Central memory CD8-positive, alpha-beta T cell (primary cell): ENCODE data around the gene NUP188.
"Not testable (repeated sequence)": the region's sequence is repeated elsewhere in the genome, so short reads cannot be mapped to it uniquely, and the experiment has no call there.

Source experiments
- ATAC-seq: fragments of 150-1000 bp; cut with Tn5 transposase; replicated peaks from 2 replicates; pipeline ENCODE4 v1.10.0; 2022; ENCODE audit warnings: mild to moderate bottlenecking, moderate FRiP score, moderate number of reproducible peaks; ENCODE audit not compliant: poor library complexity, severe bottlenecking; ENCODE audit errors: extremely low read depth
- DNase-seq, 2 donors: peaks; one replicate each; pipeline ENCODE4 v3.0.0; 2021; ENCODE audit warnings: low spot score in 2 of 2
- H3K27ac Mint-ChIP-seq: one replicate; pipeline ENCODE4 v1.8.0; 2022; ENCODE audit warnings: low read depth, mild to moderate bottlenecking, moderate library complexity, mixed read lengths
- H3K27me3 Mint-ChIP-seq: one replicate; pipeline ENCODE4 v1.8.0; 2022; ENCODE audit warnings: mixed read lengths
- H3K36me3 Mint-ChIP-seq: one replicate; pipeline ENCODE4 v1.8.0; 2022; ENCODE audit warnings: mild to moderate bottlenecking, moderate library complexity, mixed read lengths; ENCODE audit not compliant: insufficient read depth
- H3K4me1 Mint-ChIP-seq: one replicate; pipeline ENCODE4 v1.8.0; 2022; ENCODE audit warnings: mixed read lengths
- H3K4me3 Mint-ChIP-seq: one replicate; pipeline ENCODE4 v1.8.0; 2022; ENCODE audit warnings: mild to moderate bottlenecking, moderate library complexity, mixed read lengths
- H3K9me3 Mint-ChIP-seq: one replicate; pipeline ENCODE4 v1.8.0; 2022; ENCODE audit warnings: mixed read lengths

Gene NUP188

GRCh38 chr9:128987805-128988204 is 40.3 kb downstream of the NUP188 start:
- Mint-ChIP-seq H3K27me3 (no peaks in the 10 kb centered on the region), H3K9me3 (no peaks in the 10 kb centered on the region), H3K36me3 (peaks cover 58% of the 10 kb centered on the region), H3K27ac (no peak overlapping the region), H3K4me3 (no peak overlapping the region), H3K4me1 (no peaks in the 10 kb centered on the region)
- ATAC-seq (no peak), DNase-seq (no peak)

GRCh38 chr9:128992995-128993394 is 45.5 kb downstream of the NUP188 start:
- DNase-seq (no peak), ATAC-seq (no peak)
- Mint-ChIP-seq H3K4me3 (no peak overlapping the region), H3K27me3 (no peaks in the 10 kb centered on the region), H3K36me3 (peaks cover 69% of the 10 kb centered on the region), H3K9me3 (no peaks in the 10 kb centered on the region), H3K4me1 (no peaks in the 10 kb centered on the region), H3K27ac (no peak overlapping the region)

- H3K27me3 Mint-ChIP-seq = no peaks in the 10 kb centered on the region
Measured at GRCh38 chr9:128995791-128996190, 48.3 kb downstream of the NUP188 start.

GRCh38 chr9:128998462-128998861 is 51.0 kb downstream of the NUP188 start:
- peaks cover 71% of the 10 kb centered on the region for H3K36me3 Mint-ChIP-seq
- H3K4me1 Mint-ChIP-seq = no peaks in the 10 kb centered on the region
- no peak overlapping the region for H3K27ac Mint-ChIP-seq
- ATAC-seq (no peak), DNase-seq (no peak)
- no peaks in the 10 kb centered on the region for H3K27me3 Mint-ChIP-seq
- H3K9me3 Mint-ChIP-seq = no peaks in the 10 kb centered on the region
- no peak overlapping the region for H3K4me3 Mint-ChIP-seq

More at GRCh38 chr9:128995791-128996190, 48.3 kb downstream of the NUP188 start:
- no peak overlapping the region for H3K4me3 Mint-ChIP-seq
- ATAC-seq (no peak), DNase-seq (no peak)
- H3K9me3 Mint-ChIP-seq = no peaks in the 10 kb centered on the region
- H3K36me3 Mint-ChIP-seq = peaks cover 70% of the 10 kb centered on the region
- H3K4me1 Mint-ChIP-seq = no peaks in the 10 kb centered on the region
- no peak overlapping the region for H3K27ac Mint-ChIP-seq

- no peaks in the 10 kb centered on the region for H3K27me3 Mint-ChIP-seq
- no peak overlapping the region for H3K4me3 Mint-ChIP-seq
- no peaks in the 10 kb centered on the region for H3K4me1 Mint-ChIP-seq
- ATAC-seq = no peak
- no peak overlapping the region for H3K27ac Mint-ChIP-seq
- H3K9me3 Mint-ChIP-seq = no peaks in the 10 kb centered on the region
- H3K36me3 Mint-ChIP-seq = peaks cover 68% of the 10 kb centered on the region
- no peak for DNase-seq
Measured at GRCh38 chr9:128999581-129000206, 52.2 kb downstream of the NUP188 start.

- ATAC-seq (no peak), DNase-seq (no peak)
- Mint-ChIP-seq H3K27me3 (no peaks in the 10 kb centered on the region), H3K4me3 (no peak overlapping the region), H3K9me3 (no peaks in the 10 kb centered on the region), H3K4me1 (no peaks in the 10 kb centered on the region), H3K27ac (no peak overlapping the region), H3K36me3 (peaks cover 54% of the 10 kb centered on the region)
Measured at GRCh38 chr9:129001504-129002325, 54.2 kb downstream of the NUP188 start.

- Mint-ChIP-seq H3K36me3 (peaks cover 42% of the 10 kb centered on the region), H3K27ac (no peak overlapping the region), H3K4me3 (no peak overlapping the region), H3K27me3 (no peaks in the 10 kb centered on the region), H3K9me3 (no peaks in the 10 kb centered on the region), H3K4me1 (no peaks in the 10 kb centered on the region)
- no peak for ATAC-seq
- no peak for DNase-seq
Measured at GRCh38 chr9:129002992-129003391, 55.5 kb downstream of the NUP188 start.

GRCh38 chr9:129004173-129004572 is 56.7 kb downstream of the NUP188 start:
- not testable (repeated sequence) for H3K27ac Mint-ChIP-seq, H3K4me1 Mint-ChIP-seq, ATAC-seq, DNase-seq, H3K9me3 Mint-ChIP-seq, H3K4me3 Mint-ChIP-seq, H3K27me3 Mint-ChIP-seq
- peaks cover 36% of the 10 kb centered on the region for H3K36me3 Mint-ChIP-seq

- no peaks in the 10 kb centered on the region for H3K27me3 Mint-ChIP-seq
- H3K9me3 Mint-ChIP-seq = no peaks in the 10 kb centered on the region
- H3K36me3 Mint-ChIP-seq = peaks cover 29% of the 10 kb centered on the region
- ATAC-seq (no peak), DNase-seq (no peak)
- no peak overlapping the region for H3K4me3 Mint-ChIP-seq
- no peak overlapping the region for H3K27ac Mint-ChIP-seq
- H3K4me1 Mint-ChIP-seq = no peaks in the 10 kb centered on the region
Measured at GRCh38 chr9:129005336-129005997, 58.0 kb downstream of the NUP188 start.

GRCh38 chr9:129006328-129007034 is 59.0 kb downstream of the NUP188 start:
- Mint-ChIP-seq H3K4me1 (no peaks in the 10 kb centered on the region), H3K36me3 (peaks cover 22% of the 10 kb centered on the region), H3K27ac (peak overlapping the region; percentile 14), H3K9me3 (no peaks in the 10 kb centered on the region), H3K4me3 (no peak overlapping the region), H3K27me3 (no peaks in the 10 kb centered on the region)
- DNase-seq (no peak), ATAC-seq (peak; percentile 64)

GRCh38 chr9:129007035-129007765 is 59.7 kb downstream of the NUP188 start:
- ATAC-seq (no peak), DNase-seq (no peak)
- Mint-ChIP-seq H3K36me3 (peaks cover 22% of the 10 kb centered on the region), H3K27me3 (no peaks in the 10 kb centered on the region), H3K4me3 (no peak overlapping the region), H3K4me1 (no peaks in the 10 kb centered on the region), H3K9me3 (no peaks in the 10 kb centered on the region), H3K27ac (peak overlapping the region; percentile 14)
